Keratinocyte (primary cell): ENCODE results near the gene CASP10. TPM values are rescaled to one million over a fixed set of nuclear protein-coding genes. Genes with fewer than 3 reads are reported as not detected.
A peak's percentile ranks its signal among the peaks of the same experiment; 100 is the strongest.

Experiments used
- DNase-seq: peaks from one replicate; pipeline ENCODE4 v3.0.0-alpha.2; 2011; ENCODE audit warnings: low read depth, missing footprints, low spot score
- FAIRE-seq: peaks from 2 replicates; lab custom pipeline; 2011; peaks lifted over from hg19 to GRCh38; lab: Jason Lieb, UNC
- H2AFZ ChIP-seq: 2 replicates; pipeline ENCODE4 v1.6.0; 2012; ENCODE audit warnings: low read length, control low read depth, inconsistent platforms; ENCODE audit not compliant: control insufficient read depth
- H3K27ac ChIP-seq: 2 replicates; pipeline ENCODE4 v1.5.1; 2011; ENCODE audit warnings: low read length; ENCODE audit not compliant: control insufficient read depth, insufficient read depth
- H3K27me3 ChIP-seq: 3 replicates; pipeline ENCODE4 v1.6.0; 2011; ENCODE audit warnings: low read length; ENCODE audit not compliant: control insufficient read depth, insufficient read depth; ENCODE audit errors: extremely low read depth
- H3K36me3 ChIP-seq, 2 experiments: 2 replicates in 1 of 2; 3 replicates in 1 of 2; pipeline ENCODE4 v1.5.1; 2011; ENCODE audit warnings: low read length in 2 of 2, mild to moderate bottlenecking in 1 of 2; ENCODE audit not compliant: control insufficient read depth in 2 of 2, insufficient read depth in 2 of 2; ENCODE audit errors: extremely low read depth in 1 of 2
- H3K4me1 ChIP-seq: 3 replicates; pipeline ENCODE4 v1.5.1; 2011; ENCODE audit warnings: low read length; ENCODE audit not compliant: control insufficient read depth, insufficient read depth; ENCODE audit errors: extremely low read depth
- H3K4me2 ChIP-seq: 3 replicates; pipeline ENCODE4 v1.6.0; 2011; ENCODE audit warnings: low read depth, low read length; ENCODE audit not compliant: control insufficient read depth, insufficient read depth; ENCODE audit errors: extremely low read depth
- H3K4me3 ChIP-seq, 3 experiments: fragments of 200-600 bp in 1 of 3; sonication (generic) in 1 of 3; 2 replicates in 2 of 3; 3 replicates in 1 of 3; pipeline ENCODE4 v1.5.1; 2011 to 2016; ENCODE audit warnings: low read length in 3 of 3, mild to moderate bottlenecking in 3 of 3, control low read depth in 2 of 3, inconsistent platforms in 1 of 3, low read depth in 1 of 3, mixed read lengths in 1 of 3, mixed run types in 1 of 3, moderate library complexity in 1 of 3; ENCODE audit not compliant: control insufficient read depth in 2 of 3, insufficient read depth in 2 of 3; ENCODE audit errors: extremely low read depth in 1 of 3
- H3K79me2 ChIP-seq: 2 replicates; pipeline ENCODE4 v1.6.0; 2012; ENCODE audit warnings: low read length; ENCODE audit not compliant: control insufficient read depth, insufficient read depth
- H3K9ac ChIP-seq: 3 replicates; pipeline ENCODE4 v1.6.0; 2011; ENCODE audit warnings: low read length; ENCODE audit not compliant: control insufficient read depth, insufficient read depth; ENCODE audit errors: extremely low read depth
- H3K9me1 ChIP-seq: 3 replicates; pipeline ENCODE4 v1.6.0; 2011; ENCODE audit warnings: low read length; ENCODE audit not compliant: control insufficient read depth, insufficient read depth; ENCODE audit errors: extremely low read depth
- H3K9me3 ChIP-seq: 2 replicates; pipeline ENCODE4 v1.5.1; 2012; ENCODE audit warnings: low read depth, low read length; ENCODE audit not compliant: control insufficient read depth
- H4K20me1 ChIP-seq: 3 replicates; pipeline ENCODE4 v1.6.0; 2011; ENCODE audit warnings: low read length; ENCODE audit not compliant: control insufficient read depth, insufficient read depth; ENCODE audit errors: extremely low read depth
- CTCF ChIP-seq, 3 experiments: IDR thresholded peaks in 1 of 3; conservative IDR thresholded peaks in 1 of 3; optimal IDR thresholded peaks in 1 of 3; 2 replicates in 2 of 3; 3 replicates in 1 of 3; pipeline versions ENCODE3 to v1.5.1; 2011; ENCODE audit warnings: low read length in 3 of 3, mild to moderate bottlenecking in 3 of 3, moderate library complexity in 2 of 3, control low read depth in 1 of 3, inconsistent platforms in 1 of 3; ENCODE audit not compliant: insufficient read depth in 2 of 3; ENCODE audit errors: extremely low read depth in 1 of 3
- EZH2 ChIP-seq: IDR thresholded peaks from one replicate; pipeline ENCODE4 v1.6.1; 2012; ENCODE audit warnings: inconsistent platforms, mild to moderate bottlenecking, low read length, moderate library complexity
- dilution Hi-C: fragments of 300-500 bp; cut with MboI; formaldehyde crosslinking; loops from one replicate; pipeline ENCODE4 v1.7.0; 2020; ENCODE audit warnings: low sequenced_read_pairs; ENCODE audit not compliant: extremely low pct_ligation_motif_present
- polyA plus RNA-seq, 5 experiments: library from polyadenylated mRNA; depleted of rRNA in 3 of 5; stranded (reverse) in 3 of 5; stranded (forward) in 1 of 5; unstranded in 1 of 5; fragments of >200 nt; gene quantifications; 1 replicate in 1 of 5; 2 replicates in 3 of 5; 3 replicates in 1 of 5; pipeline versions ENCODE4 v1.2.1 to v1.2.3, GENCODE V29; 2011 to 2012; ENCODE audit warnings: missing spikeins in 2 of 5, low read depth in 1 of 5, low replicate concordance in 1 of 5

CASP10 gene
- polyA plus RNA-seq, 1 donor (not counting 4 experiments of a cell fraction or from before 2014, with no cell fraction given) = 7.1 TPM

GRCh38 chr2:201150454-201151020 is 32.4 kb upstream of the CASP10 start:
- Histone ChIP-seq H3K27me3 (no peaks in the 10 kb centered on the region), H3K4me2 (peak overlapping the region; percentile 85), H3K27ac (peak overlapping the region; percentile 96), H3K4me1 (peaks cover 47% of the 10 kb centered on the region), H2AFZ (no peak overlapping the region), H3K9ac (peak overlapping the region; percentile 75), H3K79me2 (peaks cover 17% of the 10 kb centered on the region), H3K36me3 (peaks cover 13 to 16% of the 10 kb centered on the region in 2 experiments), H4K20me1 (no peaks in the 10 kb centered on the region), H3K9me3 (no peaks in the 10 kb centered on the region), H3K9me1 (no peaks in the 10 kb centered on the region), H3K4me3 (peak overlapping the region; percentile 17 to 58 (median 46))
- no peak for FAIRE-seq
- no peak for TF ChIP-seq EZH2
- no peak for TF ChIP-seq CTCF (optimal IDR thresholded peaks at IDR 0.05 in 1 of 3, IDR thresholded peaks at IDR 0.05 in 1 of 3, conservative IDR thresholded peaks at IDR 0.05 in 1 of 3; ENCODE audit: extremely low read depth in 1 of 3, insufficient read depth in 2 of 3, low read length in 3 of 3)
- dilution Hi-C loops = no loop called here
- no peak for DNase-seq

GRCh38 chr2:201151127-201151981 is 31.6 kb upstream of the CASP10 start:
- no peak overlapping the region for H2AFZ ChIP-seq
- H4K20me1 ChIP-seq = no peaks in the 10 kb centered on the region
- peak overlapping the region; percentile 96 for H3K27ac ChIP-seq
- peaks cover 13 to 15% of the 10 kb centered on the region in 2 experiments for H3K36me3 ChIP-seq
- H3K9me1 ChIP-seq = no peaks in the 10 kb centered on the region
- no peaks in the 10 kb centered on the region for H3K9me3 ChIP-seq
- peaks cover 47% of the 10 kb centered on the region for H3K4me1 ChIP-seq
- TF ChIP-seq CTCF (optimal IDR thresholded peaks at IDR 0.05 in 1 of 3, IDR thresholded peaks at IDR 0.05 in 1 of 3, conservative IDR thresholded peaks at IDR 0.05 in 1 of 3; ENCODE audit: extremely low read depth in 1 of 3, insufficient read depth in 2 of 3, low read length in 3 of 3) (no peak), EZH2 (no peak)
- peak overlapping the region; percentile 85 for H3K4me2 ChIP-seq
- FAIRE-seq = peak; percentile 77
- H3K9ac ChIP-seq = peak overlapping the region; percentile 75
- dilution Hi-C loops = no loop called here
- peaks cover 17% of the 10 kb centered on the region for H3K79me2 ChIP-seq
- H3K4me3 ChIP-seq = peak overlapping the region; percentile 17 to 58 (median 48)
- no peaks in the 10 kb centered on the region for H3K27me3 ChIP-seq
- peak; percentile 78 for DNase-seq
